GM12878 (cell line): ENCODE measurements around the gene HOMER2. TPM values are rescaled to one million over a fixed set of nuclear protein-coding genes. Genes with fewer than 3 reads are reported as not detected.

Source experiments
- ATAC-seq: fragments of 200-7000 bp; cut with Tn5 transposase; 3 replicates; pipeline ENCODE4 v1.9.1; 2020; ENCODE audit warnings: mild to moderate bottlenecking, moderate library complexity
- BruUV-seq: library from RNA; stranded (reverse); fragments of 400-500 nt; replicated peaks from 2 replicates; lab custom pipeline; 2021; lab: Mats Ljungman, UMichigan
- CTCF ChIA-PET: fragments of 300-600 bp; sonication (Branson Sonifier 250); formaldehyde crosslinking; extraction: SDS; loops from one replicate; lab custom pipeline; 2021; ENCODE audit warnings: inconsistent platforms; lab: Yijun Ruan, JAX
- POLR2A ChIA-PET: fragments of 350-600 bp; formaldehyde crosslinking; extraction: SDS; loops from one replicate; lab custom pipeline; 2021; ENCODE audit warnings: inconsistent platforms; lab: Charles Lee
- RAD21 ChIA-PET: fragments of 300-600 bp; sonication (Branson Sonifier 250); formaldehyde crosslinking; loops from one replicate; lab custom pipeline; 2023; ENCODE audit warnings: antibody characterized with exemption; ENCODE audit not compliant: unreplicated experiment; lab: Charles Lee
- SMC1A ChIA-PET: fragments of 300-600 bp; sonication (Branson Sonifier 250); formaldehyde crosslinking; loops from one replicate; lab custom pipeline; 2023; ENCODE audit not compliant: unreplicated experiment, uncharacterized antibody; lab: Charles Lee
- DNase-seq: peaks from one replicate; pipeline ENCODE4 v3.0.0-alpha.2; 2011; ENCODE audit warnings: low read depth, low spot score
- FAIRE-seq: peaks from 3 replicates; lab custom pipeline; 2011; peaks lifted over from hg19 to GRCh38; lab: Jason Lieb, UNC
- H2AFZ ChIP-seq: 2 replicates; pipeline ENCODE4 v1.6.0; 2011; ENCODE audit warnings: low read depth, low read length, control low read depth; ENCODE audit not compliant: control insufficient read depth
- H3K27ac ChIP-seq: 2 replicates; pipeline ENCODE4 v1.5.1; 2011; ENCODE audit warnings: control low read depth; ENCODE audit not compliant: control insufficient read depth, insufficient read depth
- H3K27me3 ChIP-seq, 2 experiments: replicated peaks in 1 of 2; 2 replicates each; pipeline versions ENCODE4 v1.6.0 to v1.6.1; 2011; ENCODE audit warnings: low read length in 1 of 2; ENCODE audit not compliant: control insufficient read depth in 2 of 2, insufficient read depth in 2 of 2
- H3K36me3 ChIP-seq, 2 experiments: 2 replicates each; pipeline ENCODE4 v1.5.1; 2011; ENCODE audit warnings: low read length in 1 of 2; ENCODE audit not compliant: control insufficient read depth in 2 of 2, insufficient read depth in 2 of 2
- H3K4me1 ChIP-seq: 2 replicates; pipeline ENCODE4 v1.6.1; 2011; ENCODE audit warnings: mild to moderate bottlenecking, low read length, moderate library complexity, mixed read lengths; ENCODE audit not compliant: control insufficient read depth, insufficient read depth
- H3K4me2 ChIP-seq: 2 replicates; pipeline ENCODE4 v1.6.0; 2011; ENCODE audit warnings: control low read depth; ENCODE audit not compliant: control insufficient read depth, insufficient read depth
- H3K4me3 ChIP-seq: fragments of 200-600 bp; sonication (generic); 2 replicates; pipeline ENCODE4 v1.5.1; 2016
- H3K79me2 ChIP-seq: 2 replicates; pipeline ENCODE4 v1.6.0; 2011; ENCODE audit warnings: low read length; ENCODE audit not compliant: control insufficient read depth, insufficient read depth
- H3K9ac ChIP-seq: 2 replicates; pipeline ENCODE4 v1.8.0; 2011; ENCODE audit warnings: low read length, control low read depth, mixed read lengths; ENCODE audit not compliant: control insufficient read depth, insufficient read depth
- H3K9me3 ChIP-seq: replicated peaks from 3 replicates; pipeline ENCODE4 v1.5.1; 2011; ENCODE audit warnings: mild to moderate bottlenecking, low read length; ENCODE audit not compliant: control insufficient read depth, insufficient read depth
- H4K20me1 ChIP-seq: 2 replicates; pipeline ENCODE4 v1.6.0; 2011; ENCODE audit not compliant: control insufficient read depth, insufficient read depth
- ASH2L ChIP-seq: fragments of 300-600, 200-600 bp; sonication (generic); IDR thresholded peaks from 2 replicates; pipeline ENCODE4 v1.6.1; 2017; ENCODE audit warnings: low read depth, mild to moderate bottlenecking, borderline replicate concordance
- BRCA1 ChIP-seq: IDR thresholded peaks from 2 replicates; pipeline ENCODE4 v1.6.1; 2011; ENCODE audit warnings: low read depth, low read length, improper control_type of control experiment
- CREM ChIP-seq: IDR thresholded peaks from 2 replicates; pipeline ENCODE4 v1.6.1; 2014; ENCODE audit warnings: antibody characterized with exemption, low read depth
- ESRRA ChIP-seq: IDR thresholded peaks from 2 replicates; pipeline ENCODE4 v1.6.1; 2012; ENCODE audit warnings: mild to moderate bottlenecking, low read length, improper control_type of control experiment
- FOXK2 ChIP-seq: fragments of 450-650 bp; IDR thresholded peaks from 2 replicates; pipeline ENCODE4 v1.6.1; 2017; ENCODE audit warnings: mild to moderate bottlenecking, moderate library complexity
- GABPA ChIP-seq: IDR thresholded peaks from 2 replicates; pipeline ENCODE4 v1.6.1; 2014; ENCODE audit warnings: antibody characterized with exemption, low read depth, mild to moderate bottlenecking, inconsistent platforms
- JUND ChIP-seq: IDR thresholded peaks from 2 replicates; pipeline ENCODE4 v1.6.1; 2012; ENCODE audit warnings: low read depth, mild to moderate bottlenecking, low read length, improper control_type of control experiment, moderate library complexity
- MTA3 ChIP-seq: IDR thresholded peaks from 2 replicates; pipeline ENCODE4 v1.6.1; 2012; ENCODE audit warnings: low read length, inconsistent platforms, borderline replicate concordance
- POU2F2 ChIP-seq: IDR thresholded peaks from 3 replicates; pipeline ENCODE4 v1.6.1; 2011; ENCODE audit warnings: low read depth, mild to moderate bottlenecking, low read length, borderline replicate concordance
- SIX5 ChIP-seq: IDR thresholded peaks from 2 replicates; pipeline ENCODE4 v1.6.1; 2011; ENCODE audit warnings: mild to moderate bottlenecking, low read depth, low read length, moderate library complexity; ENCODE audit not compliant: severe bottlenecking
- SMAD5 ChIP-seq: IDR thresholded peaks from 2 replicates; pipeline ENCODE4 v1.6.1; 2016; ENCODE audit warnings: antibody characterized with exemption, low read depth
- SMC3 ChIP-seq: IDR thresholded peaks from 2 replicates; pipeline ENCODE4 v1.6.1; 2011; ENCODE audit warnings: low read length, improper control_type of control experiment, borderline replicate concordance
- TCF3 ChIP-seq: IDR thresholded peaks from 2 replicates; pipeline ENCODE4 v1.6.1; 2012; ENCODE audit warnings: low read depth, mild to moderate bottlenecking, low read length, borderline replicate concordance; ENCODE audit not compliant: insufficient read depth
- YY1 ChIP-seq: IDR thresholded peaks from 2 replicates; pipeline ENCODE4 v1.6.1; 2011; ENCODE audit warnings: low read depth, mild to moderate bottlenecking, low read length
- ZNF622 ChIP-seq: fragments of 450-650 bp; IDR thresholded peaks from 2 replicates; pipeline ENCODE4 v1.6.1; 2017; ENCODE audit warnings: mild to moderate bottlenecking, inconsistent platforms
- ZSCAN29 ChIP-seq: fragments of 450-650 bp; IDR thresholded peaks from 2 replicates; pipeline ENCODE4 v1.6.1; 2017; ENCODE audit warnings: mild to moderate bottlenecking, moderate library complexity
- WGBS: methylation state at CpG from one replicate; pipeline ENCODE4 v1.1.6; 2016; ENCODE audit warnings: low lambda C conversion rate; ENCODE audit not compliant: insufficient replicate concordance, insufficient coverage; ENCODE audit errors: missing lambda C conversion rate; 5-methylcytosine and 5-hydroxymethylcytosine counted together
- in situ Hi-C: fragments of 300-500 bp; cut with MboI; formaldehyde crosslinking; loops from 9 replicates; pipeline ENCODE4 v1.14.3; 2018; ENCODE audit warnings: mixed read lengths
- intact Hi-C: fragments of 100-400 bp; cut with micrococcal nuclease; formaldehyde crosslinking; loops from one replicate; pipeline ENCODE4 v1.14.2; 2022; ENCODE audit not compliant: unreplicated experiment
- polyA plus RNA-seq, 11 experiments: library from polyadenylated mRNA; depleted of rRNA in 4 of 11; unstranded in 6 of 11; stranded (reverse) in 5 of 11; fragments of >200 nt; fragmentation: Nextera tagmentation in 4 of 11; fragmentation: Illumina TruSeq in 1 of 11; extraction: Ambion mirVana in 4 of 11; extraction: Trizol in 1 of 11; gene quantifications; 1 replicate in 1 of 11; 2 replicates in 10 of 11; pipeline versions ENCODE4 v1.2.1 to v1.2.3, GENCODE V29; 2011 to 2016; ENCODE audit warnings: inconsistent platforms in 2 of 11, missing spikeins in 2 of 11, low read depth in 1 of 11
- total RNA-seq, 4 experiments: library from RNA; depleted of rRNA in 3 of 4; stranded (reverse); fragments of >200 nt in 3 of 4; fragmentation: Illumina TruSeq in 1 of 4; extraction: Trizol in 1 of 4; gene quantifications; 2 replicates each; pipeline versions ENCODE4 v1.2.1 to v1.2.3, GENCODE V29; 2013 to 2021
- TF ChIP-seq, protein P1 (sequence below): fragments of 450-650 bp; IDR thresholded peaks from 2 replicates; pipeline ENCODE4 v1.6.1; 2017; ENCODE audit warnings: mild to moderate bottlenecking, moderate library complexity
- TF ChIP-seq, protein P2 (sequence below): fragments of 450-650 bp; formaldehyde crosslinking; IDR thresholded peaks from 2 replicates; pipeline ENCODE4 v1.4.0; 2020; ENCODE audit warnings: mild to moderate bottlenecking, moderate library complexity

Gene HOMER2
- total and polyA plus RNA-seq, 10 of the 15 experiments (the other 5 are each of a cell fraction or from before 2014, with no cell fraction given) = 0.60 to 5.0 (median 1.8) TPM

DNA sequence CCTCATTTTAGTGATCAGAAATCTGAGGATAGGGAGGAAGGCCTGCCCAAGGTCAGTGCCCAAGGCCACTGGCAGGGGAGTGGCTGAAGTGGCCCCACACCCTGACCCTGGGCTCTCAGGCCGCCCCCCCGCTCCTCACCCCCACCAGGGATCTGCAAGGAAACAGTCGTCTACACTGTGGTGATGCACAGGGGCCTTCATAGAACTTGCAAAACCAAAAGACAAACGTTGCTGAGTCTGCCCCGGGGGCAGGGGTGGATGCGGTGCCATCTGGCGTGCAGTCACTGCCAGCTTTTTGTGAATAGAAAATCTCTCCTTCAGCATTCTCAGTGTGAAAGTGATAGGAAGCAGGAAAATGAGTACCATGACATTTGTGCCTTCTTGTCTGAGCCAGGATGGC, 101.8 kb downstream of the HOMER2 start:
- no peak for ATAC-seq
- BruUV-seq = no TSS peak
- Histone ChIP-seq H3K79me2 (no peaks in the 10 kb centered on the region), H3K4me1 (no peaks in the 10 kb centered on the region), H3K4me3 (no peak overlapping the region), H3K9me3 (no peaks in the 10 kb centered on the region), H2AFZ (no peak overlapping the region), H3K27ac (no peak overlapping the region), H3K27me3 (peaks cover 0 to 2% of the 10 kb centered on the region in 2 experiments; a peak in 1 of 4 replicates), H3K4me2 (no peak overlapping the region), H4K20me1 (no peaks in the 10 kb centered on the region), H3K36me3 (no peaks in the 10 kb centered on the region), H3K9ac (no peak overlapping the region)
- no peak for FAIRE-seq
- ChIA-PET SMC1A (interaction anchor here (0.7 to 2.3 kb wide), 3 partner anchors 92 to 149 kb away, joined by 3 to 16 read pairs (median 11); partner anchors contain the start of gene RAMAC), RAD21 (interaction anchor here (1.4 kb wide), 1 partner anchor 149 kb away, joined by 3 read pairs; no protein-coding TSS in a partner anchor), CTCF (interaction anchor here (1.0 to 4.8 kb wide), 4 partner anchors 18 to 150 kb away, joined by 3 to 43 read pairs (median 4); partner anchors contain the start of gene RAMAC), POLR2A (no interaction called here)
- in situ Hi-C loops (no loop called here), intact Hi-C loops (no loop called here)
- DNase-seq = no peak
- 61% methylated on average over 5 of the region's 7 CpGs for WGBS
- TF ChIP-seq SIX5 = no peak
- no peak for TF ChIP-seq FOXK2
- no peak for TF ChIP-seq SMC3
- TF ChIP-seq, protein P1, sequence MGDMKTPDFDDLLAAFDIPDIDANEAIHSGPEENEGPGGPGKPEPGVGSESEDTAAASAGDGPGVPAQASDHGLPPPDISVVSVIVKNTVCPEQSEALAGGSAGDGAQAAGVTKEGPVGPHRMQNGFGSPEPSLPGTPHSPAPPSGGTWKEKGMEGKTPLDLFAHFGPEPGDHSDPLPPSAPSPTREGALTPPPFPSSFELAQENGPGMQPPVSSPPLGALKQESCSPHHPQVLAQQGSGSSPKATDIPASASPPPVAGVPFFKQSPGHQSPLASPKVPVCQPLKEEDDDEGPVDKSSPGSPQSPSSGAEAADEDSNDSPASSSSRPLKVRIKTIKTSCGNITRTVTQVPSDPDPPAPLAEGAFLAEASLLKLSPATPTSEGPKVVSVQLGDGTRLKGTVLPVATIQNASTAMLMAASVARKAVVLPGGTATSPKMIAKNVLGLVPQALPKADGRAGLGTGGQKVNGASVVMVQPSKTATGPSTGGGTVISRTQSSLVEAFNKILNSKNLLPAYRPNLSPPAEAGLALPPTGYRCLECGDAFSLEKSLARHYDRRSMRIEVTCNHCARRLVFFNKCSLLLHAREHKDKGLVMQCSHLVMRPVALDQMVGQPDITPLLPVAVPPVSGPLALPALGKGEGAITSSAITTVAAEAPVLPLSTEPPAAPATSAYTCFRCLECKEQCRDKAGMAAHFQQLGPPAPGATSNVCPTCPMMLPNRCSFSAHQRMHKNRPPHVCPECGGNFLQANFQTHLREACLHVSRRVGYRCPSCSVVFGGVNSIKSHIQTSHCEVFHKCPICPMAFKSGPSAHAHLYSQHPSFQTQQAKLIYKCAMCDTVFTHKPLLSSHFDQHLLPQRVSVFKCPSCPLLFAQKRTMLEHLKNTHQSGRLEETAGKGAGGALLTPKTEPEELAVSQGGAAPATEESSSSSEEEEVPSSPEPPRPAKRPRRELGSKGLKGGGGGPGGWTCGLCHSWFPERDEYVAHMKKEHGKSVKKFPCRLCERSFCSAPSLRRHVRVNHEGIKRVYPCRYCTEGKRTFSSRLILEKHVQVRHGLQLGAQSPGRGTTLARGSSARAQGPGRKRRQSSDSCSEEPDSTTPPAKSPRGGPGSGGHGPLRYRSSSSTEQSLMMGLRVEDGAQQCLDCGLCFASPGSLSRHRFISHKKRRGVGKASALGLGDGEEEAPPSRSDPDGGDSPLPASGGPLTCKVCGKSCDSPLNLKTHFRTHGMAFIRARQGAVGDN = no peak
- TF ChIP-seq, protein P2, sequence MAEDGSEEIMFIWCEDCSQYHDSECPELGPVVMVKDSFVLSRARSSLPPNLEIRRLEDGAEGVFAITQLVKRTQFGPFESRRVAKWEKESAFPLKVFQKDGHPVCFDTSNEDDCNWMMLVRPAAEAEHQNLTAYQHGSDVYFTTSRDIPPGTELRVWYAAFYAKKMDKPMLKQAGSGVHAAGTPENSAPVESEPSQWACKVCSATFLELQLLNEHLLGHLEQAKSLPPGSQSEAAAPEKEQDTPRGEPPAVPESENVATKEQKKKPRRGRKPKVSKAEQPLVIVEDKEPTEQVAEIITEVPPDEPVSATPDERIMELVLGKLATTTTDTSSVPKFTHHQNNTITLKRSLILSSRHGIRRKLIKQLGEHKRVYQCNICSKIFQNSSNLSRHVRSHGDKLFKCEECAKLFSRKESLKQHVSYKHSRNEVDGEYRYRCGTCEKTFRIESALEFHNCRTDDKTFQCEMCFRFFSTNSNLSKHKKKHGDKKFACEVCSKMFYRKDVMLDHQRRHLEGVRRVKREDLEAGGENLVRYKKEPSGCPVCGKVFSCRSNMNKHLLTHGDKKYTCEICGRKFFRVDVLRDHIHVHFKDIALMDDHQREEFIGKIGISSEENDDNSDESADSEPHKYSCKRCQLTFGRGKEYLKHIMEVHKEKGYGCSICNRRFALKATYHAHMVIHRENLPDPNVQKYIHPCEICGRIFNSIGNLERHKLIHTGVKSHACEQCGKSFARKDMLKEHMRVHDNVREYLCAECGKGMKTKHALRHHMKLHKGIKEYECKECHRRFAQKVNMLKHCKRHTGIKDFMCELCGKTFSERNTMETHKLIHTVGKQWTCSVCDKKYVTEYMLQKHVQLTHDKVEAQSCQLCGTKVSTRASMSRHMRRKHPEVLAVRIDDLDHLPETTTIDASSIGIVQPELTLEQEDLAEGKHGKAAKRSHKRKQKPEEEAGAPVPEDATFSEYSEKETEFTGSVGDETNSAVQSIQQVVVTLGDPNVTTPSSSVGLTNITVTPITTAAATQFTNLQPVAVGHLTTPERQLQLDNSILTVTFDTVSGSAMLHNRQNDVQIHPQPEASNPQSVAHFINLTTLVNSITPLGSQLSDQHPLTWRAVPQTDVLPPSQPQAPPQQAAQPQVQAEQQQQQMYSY = no peak
- no peak for TF ChIP-seq ZSCAN29
- no peak for TF ChIP-seq CREM
- TF ChIP-seq ESRRA = no peak
- no peak for TF ChIP-seq SMAD5
- TF ChIP-seq MTA3 = no peak
- TF ChIP-seq POU2F2 = no peak
- TF ChIP-seq ZNF622 = no peak
- TF ChIP-seq YY1 = no peak
- no peak for TF ChIP-seq GABPA
- no peak for TF ChIP-seq BRCA1
- no peak for TF ChIP-seq TCF3
- no peak for TF ChIP-seq ASH2L
- no peak for TF ChIP-seq JUND
